Measurements from ENCODE around the gene ITM2C.

Gene ITM2C, protein sequence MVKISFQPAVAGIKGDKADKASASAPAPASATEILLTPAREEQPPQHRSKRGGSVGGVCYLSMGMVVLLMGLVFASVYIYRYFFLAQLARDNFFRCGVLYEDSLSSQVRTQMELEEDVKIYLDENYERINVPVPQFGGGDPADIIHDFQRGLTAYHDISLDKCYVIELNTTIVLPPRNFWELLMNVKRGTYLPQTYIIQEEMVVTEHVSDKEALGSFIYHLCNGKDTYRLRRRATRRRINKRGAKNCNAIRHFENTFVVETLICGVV

DNA sequence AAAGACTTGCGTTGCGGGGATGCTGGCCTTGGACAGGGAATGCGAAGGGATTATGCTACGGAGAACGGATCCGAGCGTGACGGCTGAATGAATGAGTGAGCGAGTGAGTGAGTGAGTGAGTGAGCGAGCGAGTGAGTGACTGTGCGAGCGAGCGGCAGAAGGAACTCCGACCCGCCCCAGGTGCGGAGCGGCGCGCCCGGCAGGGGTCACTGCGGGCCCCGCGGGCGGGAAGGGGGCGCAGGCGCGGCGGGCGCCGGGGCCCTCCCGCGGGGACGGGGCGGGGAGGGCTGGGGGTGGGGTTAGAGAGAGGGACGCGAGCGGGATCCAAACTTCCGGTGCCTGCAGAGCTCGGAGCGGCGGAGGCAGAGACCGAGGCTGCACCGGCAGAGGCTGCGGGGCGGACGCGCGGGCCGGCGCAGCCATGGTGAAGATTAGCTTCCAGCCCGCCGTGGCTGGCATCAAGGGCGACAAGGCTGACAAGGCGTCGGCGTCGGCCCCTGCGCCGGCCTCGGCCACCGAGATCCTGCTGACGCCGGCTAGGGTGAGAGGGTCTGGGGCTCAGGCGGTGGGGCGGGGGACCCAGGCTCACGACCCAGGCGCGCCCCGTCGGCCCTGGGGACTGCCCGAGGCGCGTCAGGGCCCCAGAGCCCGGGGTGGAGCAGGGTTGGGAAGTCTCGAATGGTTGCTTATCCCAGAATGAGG is at the start of gene ITM2C:
Gene ITM2C, plus strand, starts transcription at position 338 of the 702 bp plus-strand sequence. Its CDS starts 84 bp downstream, at position 422.
- in situ Hi-C loops (cut with HindIII; ENCODE audit: low sequenced_read_pairs), result no loop called here
- H3K4me3 ChIP-seq (ENCODE audit: low read depth, low read length), result peak within 1 kb of the TSS; percentile 68
- TF ChIP-seq, protein P1, sequence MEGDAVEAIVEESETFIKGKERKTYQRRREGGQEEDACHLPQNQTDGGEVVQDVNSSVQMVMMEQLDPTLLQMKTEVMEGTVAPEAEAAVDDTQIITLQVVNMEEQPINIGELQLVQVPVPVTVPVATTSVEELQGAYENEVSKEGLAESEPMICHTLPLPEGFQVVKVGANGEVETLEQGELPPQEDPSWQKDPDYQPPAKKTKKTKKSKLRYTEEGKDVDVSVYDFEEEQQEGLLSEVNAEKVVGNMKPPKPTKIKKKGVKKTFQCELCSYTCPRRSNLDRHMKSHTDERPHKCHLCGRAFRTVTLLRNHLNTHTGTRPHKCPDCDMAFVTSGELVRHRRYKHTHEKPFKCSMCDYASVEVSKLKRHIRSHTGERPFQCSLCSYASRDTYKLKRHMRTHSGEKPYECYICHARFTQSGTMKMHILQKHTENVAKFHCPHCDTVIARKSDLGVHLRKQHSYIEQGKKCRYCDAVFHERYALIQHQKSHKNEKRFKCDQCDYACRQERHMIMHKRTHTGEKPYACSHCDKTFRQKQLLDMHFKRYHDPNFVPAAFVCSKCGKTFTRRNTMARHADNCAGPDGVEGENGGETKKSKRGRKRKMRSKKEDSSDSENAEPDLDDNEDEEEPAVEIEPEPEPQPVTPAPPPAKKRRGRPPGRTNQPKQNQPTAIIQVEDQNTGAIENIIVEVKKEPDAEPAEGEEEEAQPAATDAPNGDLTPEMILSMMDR (IDR thresholded peaks at IDR 0.05; ENCODE audit: low read depth, low read length), result peak; percentile 22
- peak; percentile 38 for DNase-seq (ENCODE audit: low read depth, low spot score)

DNA sequence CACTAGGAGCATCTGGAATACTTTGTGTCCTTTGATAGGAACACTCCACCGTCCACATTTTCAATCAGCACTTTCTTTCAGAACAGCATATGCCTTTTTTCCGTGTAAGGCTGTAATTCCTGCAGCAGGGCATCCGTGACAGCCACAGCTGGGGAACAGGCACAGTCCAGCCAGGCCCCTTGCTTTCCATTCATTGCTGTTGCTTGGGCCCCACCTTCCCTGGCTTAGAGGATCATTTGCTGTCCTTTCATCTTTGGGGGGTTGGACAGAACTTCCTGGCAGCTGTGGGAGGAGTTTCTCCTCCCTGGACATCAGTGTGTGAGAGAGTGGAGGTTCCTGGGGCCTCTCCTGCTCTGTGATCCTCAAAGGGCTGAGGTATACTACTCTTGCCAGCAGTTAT is 49.7 kb upstream of the ITM2C start:
- TF ChIP-seq, protein P1 (IDR thresholded peaks at IDR 0.05; ENCODE audit: low read depth, low read length), result no peak
- no peak overlapping the region for H3K4me3 ChIP-seq (ENCODE audit: low read depth, low read length)
- no peak for DNase-seq (ENCODE audit: low read depth, low spot score)
- in situ Hi-C loops (cut with HindIII; ENCODE audit: low sequenced_read_pairs), result no loop called here

DNA sequence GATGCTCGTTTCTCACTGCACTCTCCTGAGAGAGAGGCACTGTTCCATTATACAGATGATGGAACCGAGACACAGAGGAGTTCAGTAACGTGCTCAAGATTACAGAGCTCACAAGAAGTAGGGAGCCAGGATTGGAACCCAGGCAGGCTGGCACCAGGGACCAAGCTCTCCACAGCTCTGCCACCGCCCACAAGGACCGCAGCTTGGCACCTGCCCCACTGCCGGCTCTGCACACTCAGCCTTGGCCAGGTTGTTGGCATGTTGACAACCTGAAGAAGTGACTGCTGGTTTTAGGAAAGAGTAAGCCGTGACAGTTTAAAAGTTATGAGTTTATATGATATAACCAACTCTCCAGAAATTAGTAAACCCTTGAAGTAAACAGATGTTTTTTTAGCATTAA is 48.0 kb upstream of the ITM2C start:
- DNase-seq (ENCODE audit: low read depth, low spot score), result no peak
- H3K4me3 ChIP-seq (ENCODE audit: low read depth, low read length), result no peak overlapping the region
- in situ Hi-C loops (cut with HindIII; ENCODE audit: low sequenced_read_pairs), result no loop called here
- TF ChIP-seq, protein P1 (IDR thresholded peaks at IDR 0.05; ENCODE audit: low read depth, low read length), result no peak

DNA sequence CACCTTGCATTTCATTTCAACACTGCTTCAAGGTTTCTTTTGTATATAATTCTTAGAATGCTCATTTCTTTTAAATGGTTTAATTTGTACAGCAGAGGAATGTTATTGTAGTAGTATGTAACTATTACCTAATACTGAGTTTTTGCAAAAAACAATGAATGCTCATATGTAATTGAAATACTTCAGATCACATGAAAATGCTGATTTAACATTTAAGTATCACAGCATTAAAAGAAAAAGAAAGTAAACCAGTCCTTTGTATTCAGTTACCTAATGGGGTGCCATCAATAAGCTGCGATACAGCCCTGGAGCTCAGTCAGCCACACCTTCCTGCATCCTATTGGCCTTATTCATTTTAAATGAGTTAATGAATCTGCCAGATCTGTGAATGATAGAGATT is 45.3 kb upstream of the ITM2C start:
- DNase-seq (ENCODE audit: low read depth, low spot score), result no peak
- TF ChIP-seq, protein P1 (IDR thresholded peaks at IDR 0.05; ENCODE audit: low read depth, low read length), result no peak
- H3K4me3 ChIP-seq (ENCODE audit: low read depth, low read length), result no peak overlapping the region
- in situ Hi-C loops (cut with HindIII; ENCODE audit: low sequenced_read_pairs), result no loop called here

DNA sequence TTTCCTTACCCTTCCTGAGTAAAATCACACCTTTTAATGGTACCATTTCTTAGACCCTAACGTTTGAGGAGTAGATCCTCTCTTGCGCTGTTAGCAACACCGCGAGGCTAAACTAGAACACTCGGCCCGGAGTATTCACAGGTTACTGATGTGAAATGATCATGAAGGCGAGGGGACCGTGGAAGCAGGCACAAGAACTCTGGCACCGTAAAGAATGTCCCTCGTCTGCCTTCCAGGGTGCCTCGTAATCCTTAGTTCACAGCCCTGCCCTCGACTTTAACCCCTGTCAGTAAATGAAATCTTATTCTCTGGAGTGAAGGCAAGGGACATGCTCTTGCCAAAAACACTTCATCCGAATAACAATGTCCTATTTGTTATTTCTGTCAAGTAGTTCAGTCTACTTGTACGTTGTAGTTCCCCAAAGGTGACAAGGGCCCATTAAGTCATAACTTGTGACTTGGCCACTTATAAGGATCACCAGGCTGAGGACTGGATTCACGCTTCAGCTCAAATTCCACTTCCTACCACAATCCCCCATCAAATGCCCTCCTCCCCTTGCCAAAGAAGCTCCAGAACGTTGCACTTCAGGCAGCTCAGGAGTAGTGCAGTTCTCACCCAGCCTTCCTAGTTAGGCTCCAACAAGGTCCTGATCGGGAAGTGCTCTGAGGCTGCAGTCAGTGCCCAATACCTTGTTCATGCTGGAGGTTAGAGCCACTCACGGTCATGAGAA is 43.3 kb upstream of the ITM2C start:
- TF ChIP-seq, protein P1 (IDR thresholded peaks at IDR 0.05; ENCODE audit: low read depth, low read length), result no peak
- in situ Hi-C loops (cut with HindIII; ENCODE audit: low sequenced_read_pairs), result no loop called here
- DNase-seq (ENCODE audit: low read depth, low spot score), result no peak
- H3K4me3 ChIP-seq (ENCODE audit: low read depth, low read length), result no peak overlapping the region

DNA sequence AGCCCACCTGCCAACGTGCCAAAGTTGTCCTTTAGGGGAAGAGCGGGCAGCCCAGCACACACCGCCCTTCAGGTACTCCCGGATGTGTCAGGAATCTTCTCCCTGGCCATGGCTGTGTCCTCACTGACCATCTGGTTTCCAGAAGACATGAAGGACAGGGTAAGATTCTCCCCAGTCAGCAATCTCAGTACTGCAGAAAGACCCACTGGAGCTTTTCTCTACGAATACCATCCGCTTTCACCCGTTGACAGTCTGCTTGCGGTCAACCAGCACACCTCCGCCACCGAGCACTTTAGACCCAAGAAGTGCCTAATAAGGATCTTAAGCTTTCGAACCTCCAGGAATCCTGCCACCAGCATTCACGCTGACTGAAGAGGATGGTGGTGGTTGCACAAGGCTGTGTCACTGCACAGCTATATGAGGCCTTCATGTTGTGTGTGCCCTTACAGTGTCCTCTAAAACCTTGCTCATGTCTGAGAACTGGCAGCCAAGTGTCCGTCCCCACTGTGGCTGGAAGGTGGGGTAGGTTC is 42.7 kb upstream of the ITM2C start:
- no peak for DNase-seq (ENCODE audit: low read depth, low spot score)
- TF ChIP-seq, protein P1 (IDR thresholded peaks at IDR 0.05; ENCODE audit: low read depth, low read length), result no peak
- in situ Hi-C loops (cut with HindIII; ENCODE audit: low sequenced_read_pairs), result no loop called here
- no peak overlapping the region for H3K4me3 ChIP-seq (ENCODE audit: low read depth, low read length)

All from astrocyte of the spinal cord (primary cell).